Body of pancreas (tissue), 4 donors: ENCODE results near the gene ANO10.

Source experiments
- CTCF ChIP-seq, 7 experiments: fragments of 450-650 bp in 4 of 7; fragments of 200-600 bp in 3 of 7; sonication (generic) in 3 of 7; IDR thresholded peaks; one replicate each; pipeline ENCODE4 v1.5.1; 2016 to 2019; ENCODE audit warnings: antibody characterized with exemption in 7 of 7
- POLR2A ChIP-seq, 3 donors: fragments of 450-650 bp; IDR thresholded peaks; one replicate each; pipeline ENCODE4 v1.6.1; 2016; ENCODE audit warnings: antibody characterized with exemption in 3 of 3, mild to moderate bottlenecking in 2 of 3

GRCh38 chr3:43573576-43573975 lies 48.2 kb downstream of the ANO10 start:
- TF ChIP-seq CTCF (IDR thresholded peaks at IDR 0.05) (no peak), POLR2A (IDR thresholded peaks at IDR 0.05) (no peak)
